ENCODE data around the gene SPINK5. TPM values are rescaled to one million over a fixed set of nuclear protein-coding genes. Genes with fewer than 3 reads are reported as not detected.

Gene SPINK5
- total RNA-seq, 1 experiment from 2014 or later = not detected

DNA sequence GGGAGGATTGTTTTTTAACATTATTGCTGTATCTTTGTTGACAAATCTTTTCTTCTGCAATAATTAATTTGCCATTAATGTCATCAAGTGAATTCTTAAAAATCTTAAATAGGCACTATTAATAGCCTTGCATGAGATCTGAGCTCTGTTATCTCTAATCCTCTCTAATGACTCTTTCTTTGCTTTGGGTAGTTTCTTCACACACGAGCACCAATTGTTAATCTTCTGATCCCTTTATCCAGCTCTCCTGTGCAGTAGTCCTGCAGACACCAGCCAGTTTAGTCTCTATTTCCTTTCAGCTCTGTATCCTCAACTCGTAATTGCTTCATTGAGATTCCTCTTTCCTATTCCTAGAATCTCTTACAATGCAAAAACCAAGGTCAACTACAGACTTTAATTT lies 112.7 kb downstream of the SPINK5 start:
- ChIA-PET CTCF (no interaction called here), POLR2A (ENCODE audit: unreplicated experiment) (no interaction called here)
- Histone ChIP-seq H3F3A (ENCODE audit: low read length, unreplicated experiment) (no peaks in the 10 kb centered on the region), H3K9me2 (replicated peaks; ENCODE audit: low read length) (no peaks in the 10 kb centered on the region), H2AFZ (ENCODE audit: low read length) (no peak overlapping the region), H3K79me2 (ENCODE audit: low read length) (no peaks in the 10 kb centered on the region), H3K4me3 (ENCODE audit: low read length) (no peak overlapping the region), H3K9ac (ENCODE audit: low read length) (no peak overlapping the region), H4K20me1 (ENCODE audit: low read length) (no peaks in the 10 kb centered on the region), H3K9me3 (ENCODE audit: low read length) (no peaks in the 10 kb centered on the region), H3K27ac (ENCODE audit: low read length) (no peak overlapping the region), H3K27me3 (ENCODE audit: low read length) (no peaks in the 10 kb centered on the region), H3K4me1 (ENCODE audit: insufficient read depth, low read length) (peaks cover 15% of the 10 kb centered on the region), H3K4me2 (ENCODE audit: low read length) (no peak overlapping the region), H3K36me3 (ENCODE audit: low read depth, low read length) (no peaks in the 10 kb centered on the region)
- intact Hi-C loops (cut with micrococcal nuclease) = loop anchor here (5.0 kb wide), 1 partner anchor 266 kb away; no protein-coding TSS in a partner anchor
- DNase-seq (no peak), ATAC-seq (no peak)
- BruUV-seq (replicated peaks) = no TSS peak
- TF ChIP-seq EZH2phosphoT487 (IDR thresholded peaks at IDR 0.05; ENCODE audit: borderline replicate concordance, low read length) (no peak), EZH2 (IDR thresholded peaks at IDR 0.05; ENCODE audit: low read length, unreplicated experiment) (no peak)
- TF ChIP-seq, protein P1, sequence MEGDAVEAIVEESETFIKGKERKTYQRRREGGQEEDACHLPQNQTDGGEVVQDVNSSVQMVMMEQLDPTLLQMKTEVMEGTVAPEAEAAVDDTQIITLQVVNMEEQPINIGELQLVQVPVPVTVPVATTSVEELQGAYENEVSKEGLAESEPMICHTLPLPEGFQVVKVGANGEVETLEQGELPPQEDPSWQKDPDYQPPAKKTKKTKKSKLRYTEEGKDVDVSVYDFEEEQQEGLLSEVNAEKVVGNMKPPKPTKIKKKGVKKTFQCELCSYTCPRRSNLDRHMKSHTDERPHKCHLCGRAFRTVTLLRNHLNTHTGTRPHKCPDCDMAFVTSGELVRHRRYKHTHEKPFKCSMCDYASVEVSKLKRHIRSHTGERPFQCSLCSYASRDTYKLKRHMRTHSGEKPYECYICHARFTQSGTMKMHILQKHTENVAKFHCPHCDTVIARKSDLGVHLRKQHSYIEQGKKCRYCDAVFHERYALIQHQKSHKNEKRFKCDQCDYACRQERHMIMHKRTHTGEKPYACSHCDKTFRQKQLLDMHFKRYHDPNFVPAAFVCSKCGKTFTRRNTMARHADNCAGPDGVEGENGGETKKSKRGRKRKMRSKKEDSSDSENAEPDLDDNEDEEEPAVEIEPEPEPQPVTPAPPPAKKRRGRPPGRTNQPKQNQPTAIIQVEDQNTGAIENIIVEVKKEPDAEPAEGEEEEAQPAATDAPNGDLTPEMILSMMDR (conservative IDR thresholded peaks at IDR 0.05; ENCODE audit: low read depth, low read length) = no peak

DNA sequence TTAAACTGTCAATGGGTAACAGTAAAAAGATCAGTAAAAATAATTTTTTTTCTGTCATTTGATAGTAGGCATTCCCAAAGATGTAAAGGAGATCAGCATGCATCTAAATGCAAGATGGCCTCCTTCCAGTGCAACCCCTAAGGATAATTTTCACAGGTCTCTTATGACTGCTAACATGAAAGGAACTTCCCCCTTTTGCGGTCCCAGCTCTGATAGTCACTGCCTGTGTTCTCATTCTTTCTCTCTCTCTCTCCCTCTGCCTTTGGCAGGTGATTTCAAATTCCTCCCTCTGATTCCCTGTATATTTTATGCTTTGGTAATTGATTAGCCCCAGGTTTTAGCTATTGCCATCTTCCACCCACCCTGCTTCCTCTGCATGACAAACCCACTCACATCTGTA lies 113.4 kb downstream of the SPINK5 start:
- H3K4me1 ChIP-seq (ENCODE audit: insufficient read depth, low read length) = peaks cover 10% of the 10 kb centered on the region
- DNase-seq = no peak
- H3K27ac ChIP-seq (ENCODE audit: low read length) = no peak overlapping the region
- H3K4me2 ChIP-seq (ENCODE audit: low read length) = no peak overlapping the region
- H3K9me2 ChIP-seq (replicated peaks; ENCODE audit: low read length) = no peaks in the 10 kb centered on the region
- H3K9me3 ChIP-seq (ENCODE audit: low read length) = no peaks in the 10 kb centered on the region
- no peaks in the 10 kb centered on the region for H3K36me3 ChIP-seq (ENCODE audit: low read depth, low read length)
- no peaks in the 10 kb centered on the region for H3K79me2 ChIP-seq (ENCODE audit: low read length)
- BruUV-seq (replicated peaks) = no TSS peak
- no peaks in the 10 kb centered on the region for H3F3A ChIP-seq (ENCODE audit: low read length, unreplicated experiment)
- no peaks in the 10 kb centered on the region for H4K20me1 ChIP-seq (ENCODE audit: low read length)
- ChIA-PET POLR2A (ENCODE audit: unreplicated experiment) (no interaction called here), CTCF (no interaction called here)
- no peak overlapping the region for H3K4me3 ChIP-seq (ENCODE audit: low read length)
- ATAC-seq = no peak
- intact Hi-C loops (cut with micrococcal nuclease) = loop anchor here (5.0 kb wide), 1 partner anchor 265 kb away; no protein-coding TSS in a partner anchor
- TF ChIP-seq, protein P1 (conservative IDR thresholded peaks at IDR 0.05; ENCODE audit: low read depth, low read length) = no peak
- TF ChIP-seq EZH2phosphoT487 (IDR thresholded peaks at IDR 0.05; ENCODE audit: borderline replicate concordance, low read length) = no peak
- TF ChIP-seq EZH2 (IDR thresholded peaks at IDR 0.05; ENCODE audit: low read length, unreplicated experiment) = no peak
- H2AFZ ChIP-seq (ENCODE audit: low read length) = no peak overlapping the region
- H3K27me3 ChIP-seq (ENCODE audit: low read length) = no peaks in the 10 kb centered on the region
- no peak overlapping the region for H3K9ac ChIP-seq (ENCODE audit: low read length)

DNA sequence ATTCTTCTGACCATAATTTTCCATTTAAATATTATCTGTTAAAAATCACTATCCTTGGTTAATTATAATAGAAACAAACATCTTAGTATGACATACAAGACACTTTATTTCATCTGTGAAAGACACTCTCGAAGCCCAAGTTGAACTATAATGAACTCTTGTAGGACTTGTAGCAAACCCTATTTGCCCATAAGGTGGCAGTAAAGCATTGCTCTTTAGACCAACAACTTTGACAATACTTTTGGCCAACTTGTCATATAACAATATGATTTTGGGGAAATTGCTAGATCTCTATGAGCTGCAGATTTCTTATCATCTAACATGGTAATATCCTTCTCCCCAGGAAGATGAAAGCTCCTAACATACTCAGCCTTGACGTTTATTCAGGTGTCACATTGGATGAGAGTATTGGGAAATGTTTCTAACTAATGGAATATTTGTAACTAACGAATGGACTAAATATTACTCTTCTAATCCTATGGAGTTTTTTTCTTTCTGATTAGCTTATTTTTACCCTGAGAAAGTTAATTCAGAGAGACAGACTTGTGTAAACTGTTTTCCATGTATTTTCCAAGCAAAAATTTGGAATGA lies 115.5 kb downstream of the SPINK5 start:
- no peaks in the 10 kb centered on the region for H3K79me2 ChIP-seq (ENCODE audit: low read length)
- peak; percentile 72; the same call in 1 of the 2 replicates for ATAC-seq
- H3K4me1 ChIP-seq (ENCODE audit: insufficient read depth, low read length) = no peaks in the 10 kb centered on the region
- H3F3A ChIP-seq (ENCODE audit: low read length, unreplicated experiment) = no peaks in the 10 kb centered on the region
- intact Hi-C loops (cut with micrococcal nuclease) = loop anchor here (1.0 to 5.0 kb wide), 8 partner anchors 59 to 552 kb away; no protein-coding TSS in a partner anchor
- no TSS peak for BruUV-seq (replicated peaks)
- H3K36me3 ChIP-seq (ENCODE audit: low read depth, low read length) = no peaks in the 10 kb centered on the region
- no peaks in the 10 kb centered on the region for H4K20me1 ChIP-seq (ENCODE audit: low read length)
- TF ChIP-seq, protein P1 (conservative IDR thresholded peaks at IDR 0.05; ENCODE audit: low read depth, low read length) = peak; percentile 96
- TF ChIP-seq EZH2 (IDR thresholded peaks at IDR 0.05; ENCODE audit: low read length, unreplicated experiment) (no peak), EZH2phosphoT487 (IDR thresholded peaks at IDR 0.05; ENCODE audit: borderline replicate concordance, low read length) (no peak)
- H3K9ac ChIP-seq (ENCODE audit: low read length) = no peak overlapping the region
- H3K9me2 ChIP-seq (replicated peaks; ENCODE audit: low read length) = no peaks in the 10 kb centered on the region
- ChIA-PET POLR2A (ENCODE audit: unreplicated experiment) (interaction anchor here (0.6 to 1.0 kb wide), 3 partner anchors 23 to 203 kb away, joined by 3 read pairs; partner anchors contain the start of gene SPINK6), CTCF (interaction anchor here (0.5 to 1.5 kb wide), 9 partner anchors 32 to 551 kb away, joined by 3 to 11 read pairs (median 5); no protein-coding TSS in a partner anchor)
- H3K4me3 ChIP-seq (ENCODE audit: low read length) = no peak overlapping the region
- no peak overlapping the region for H2AFZ ChIP-seq (ENCODE audit: low read length)
- H3K27me3 ChIP-seq (ENCODE audit: low read length) = no peaks in the 10 kb centered on the region
- no peaks in the 10 kb centered on the region for H3K9me3 ChIP-seq (ENCODE audit: low read length)
- peak; percentile 85 for DNase-seq
- no peak overlapping the region for H3K4me2 ChIP-seq (ENCODE audit: low read length)
- H3K27ac ChIP-seq (ENCODE audit: low read length) = no peak overlapping the region
